Stimulated activated CD8-positive, alpha-beta memory T cell treated with anti-CD3 and anti-CD28 coated beads, Interleukin-7, amount 100 ng/mL, for 4 hours (primary cell): ENCODE results near the gene ZSCAN9.

ENCODE experiments used
- DNase-seq, 2 donors: peaks; one replicate each; pipeline ENCODE4 v3.0.0-alpha.2; 2020; ENCODE audit warnings: low read depth in 2 of 2

ZSCAN9 gene

DNA sequence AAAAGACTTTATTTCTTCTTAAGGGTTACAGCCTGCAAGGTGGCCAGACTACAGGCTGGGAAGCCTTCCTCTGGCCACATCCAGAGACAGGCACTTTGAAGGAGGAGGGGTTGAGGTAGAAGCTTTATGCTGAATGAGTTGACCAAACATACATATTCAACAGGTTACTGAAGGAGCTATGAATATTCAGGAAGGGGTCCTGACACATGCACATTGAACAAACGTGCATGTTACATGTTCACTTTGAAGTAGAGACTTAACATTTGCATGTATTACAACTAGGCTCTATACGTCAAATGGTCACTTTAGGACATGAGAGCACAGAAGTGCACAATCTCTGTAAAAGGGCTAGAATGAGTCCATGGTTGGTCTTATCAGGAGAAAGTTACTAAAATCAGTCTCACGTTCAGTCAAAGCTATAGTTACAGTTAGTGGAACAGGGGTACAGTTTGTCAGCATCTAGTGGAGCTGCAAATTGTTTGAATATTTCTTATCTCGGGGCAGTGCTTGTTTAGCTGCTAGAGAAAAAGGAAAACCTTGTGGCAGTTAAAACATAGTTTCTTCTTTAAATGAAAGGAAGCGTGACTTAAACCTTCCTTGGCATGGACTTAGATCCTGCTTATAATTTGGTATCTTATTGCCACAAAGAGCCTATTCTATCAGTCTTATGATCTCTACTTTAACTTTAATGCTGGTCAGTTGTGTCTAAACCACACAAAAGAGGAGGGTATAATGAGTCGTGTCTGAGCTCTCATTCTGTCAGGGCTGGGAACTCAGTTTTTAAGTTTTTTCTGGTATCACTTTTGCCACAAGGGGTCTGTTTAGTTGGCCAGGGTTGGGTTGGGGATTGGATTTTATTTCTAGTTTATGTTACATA lies 4.6 kb upstream of the ZSCAN9 start:
- no peak for DNase-seq

DNA sequence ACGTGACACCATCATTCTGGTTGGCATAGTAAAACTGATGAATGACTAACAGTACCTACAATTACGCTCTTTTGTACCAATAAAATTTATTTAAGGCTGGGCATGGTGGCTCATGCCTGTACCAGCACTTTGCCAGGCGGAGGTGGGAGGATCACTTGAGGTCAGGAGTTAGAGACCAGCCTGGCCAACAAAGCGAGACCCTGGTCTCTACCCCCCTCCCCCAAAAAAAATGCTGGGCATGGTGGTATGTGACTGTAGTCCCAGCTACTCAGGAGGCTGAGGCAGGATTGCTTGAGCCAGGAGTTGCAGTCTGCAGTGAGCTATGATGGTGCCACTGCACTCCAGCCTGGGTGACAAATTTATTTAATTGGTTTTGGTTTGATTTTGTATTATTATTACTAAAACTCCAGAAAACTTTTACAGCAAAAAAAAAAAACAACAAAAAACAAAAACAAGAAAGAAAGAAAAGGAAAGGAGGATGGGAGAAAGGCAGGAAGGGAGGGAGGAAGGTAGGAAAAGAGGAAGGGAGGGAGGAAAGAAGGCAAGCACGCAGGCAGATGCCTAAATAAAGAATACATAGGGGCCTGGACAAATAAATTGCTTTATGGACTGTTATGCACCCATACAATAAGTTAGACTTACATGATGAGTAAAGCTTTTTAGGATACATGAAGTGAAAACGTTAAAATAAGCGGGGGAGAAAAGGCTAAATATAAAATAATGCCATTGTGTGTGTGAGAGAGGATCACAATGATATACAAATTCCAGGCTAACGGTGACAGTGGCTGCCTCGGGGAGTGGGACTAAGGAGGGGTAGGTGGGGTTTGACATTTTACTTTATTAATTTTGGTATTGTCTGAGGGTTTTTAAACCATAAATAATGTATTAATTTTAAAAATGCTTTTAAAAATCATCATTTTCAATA lies 682 bp upstream of the ZSCAN9 start:
- no peak for DNase-seq

DNA sequence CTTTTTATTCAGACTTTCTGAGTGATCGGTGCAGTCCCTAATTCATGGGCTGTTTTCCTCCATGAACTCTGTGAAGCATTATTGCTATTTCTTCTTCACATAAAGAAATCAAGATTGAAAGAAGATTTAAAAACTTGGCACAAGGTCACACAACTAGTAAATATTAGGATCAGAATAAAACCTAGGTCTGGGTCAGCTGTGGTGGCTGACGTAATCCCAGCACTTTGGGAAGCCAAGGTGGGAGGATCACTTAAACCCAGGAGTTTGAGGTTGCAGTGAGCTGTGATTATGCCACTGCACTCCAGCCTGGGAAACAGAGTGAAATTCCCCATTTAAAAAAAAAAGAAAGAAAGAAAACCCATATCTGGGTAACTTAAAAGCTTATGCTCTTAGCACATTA lies 1.4 kb downstream of the ZSCAN9 start:
- no peak for DNase-seq

DNA sequence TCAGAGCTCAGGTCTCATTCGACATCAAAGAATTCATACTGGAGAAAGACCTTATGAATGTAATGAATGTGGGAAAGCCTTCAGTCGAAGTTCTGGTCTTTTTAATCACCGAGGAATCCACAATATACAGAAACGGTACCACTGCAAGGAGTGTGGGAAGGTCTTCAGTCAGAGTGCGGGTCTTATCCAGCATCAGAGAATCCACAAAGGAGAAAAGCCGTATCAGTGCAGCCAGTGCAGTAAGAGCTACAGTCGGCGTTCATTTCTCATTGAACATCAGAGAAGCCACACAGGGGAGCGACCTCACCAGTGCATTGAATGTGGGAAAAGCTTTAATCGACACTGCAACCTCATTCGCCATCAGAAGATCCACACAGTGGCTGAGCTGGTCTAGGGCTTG lies 7.7 kb downstream of the ZSCAN9 start:
- no peak for DNase-seq

DNA sequence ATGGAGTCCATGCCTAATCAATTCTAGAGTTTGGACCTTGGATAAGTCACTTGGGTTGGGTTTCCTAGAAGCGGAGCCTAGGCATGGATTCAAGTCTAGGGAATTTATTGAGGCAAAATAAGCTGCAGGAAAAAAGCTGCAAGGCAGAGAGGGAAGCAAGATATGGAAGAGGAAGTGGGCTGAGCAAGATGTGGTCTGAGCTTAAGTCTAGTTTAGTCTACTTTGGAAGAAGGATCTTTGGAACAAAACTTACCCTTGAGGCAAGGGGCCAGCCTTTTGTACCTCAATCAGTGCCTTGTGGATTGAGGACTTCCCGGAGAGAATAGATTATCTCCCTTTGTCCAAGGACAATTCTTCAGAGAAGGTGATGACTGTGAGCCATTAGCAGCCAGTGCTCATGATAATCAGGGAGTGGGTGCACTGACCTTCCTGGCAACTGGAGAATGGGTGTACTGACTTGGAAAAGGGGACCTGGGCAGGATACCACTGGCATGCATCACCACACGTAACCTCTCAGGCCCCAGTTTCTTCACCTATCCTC lies 10.9 kb downstream of the ZSCAN9 start:
- DNase-seq = no peak

DNA sequence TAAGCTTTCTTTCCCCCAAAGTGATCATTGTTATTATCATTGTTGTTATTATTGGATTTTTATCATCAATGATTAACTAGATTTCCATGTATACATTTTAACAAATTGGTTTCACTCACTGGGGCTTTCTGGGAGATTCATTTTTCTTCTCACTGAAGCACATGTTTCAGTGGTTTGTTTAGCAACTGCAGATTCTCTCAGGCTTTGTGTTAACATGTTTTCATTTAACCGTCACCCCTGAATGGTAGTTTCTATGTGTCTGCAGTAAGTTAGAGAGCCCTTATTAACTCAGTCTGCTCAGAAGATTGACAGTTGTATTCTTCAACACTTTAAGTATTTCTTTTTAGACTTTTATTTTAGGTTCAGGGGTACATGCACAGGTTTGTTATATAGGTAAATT lies 14.6 kb downstream of the ZSCAN9 start:
- DNase-seq = no peak

DNA sequence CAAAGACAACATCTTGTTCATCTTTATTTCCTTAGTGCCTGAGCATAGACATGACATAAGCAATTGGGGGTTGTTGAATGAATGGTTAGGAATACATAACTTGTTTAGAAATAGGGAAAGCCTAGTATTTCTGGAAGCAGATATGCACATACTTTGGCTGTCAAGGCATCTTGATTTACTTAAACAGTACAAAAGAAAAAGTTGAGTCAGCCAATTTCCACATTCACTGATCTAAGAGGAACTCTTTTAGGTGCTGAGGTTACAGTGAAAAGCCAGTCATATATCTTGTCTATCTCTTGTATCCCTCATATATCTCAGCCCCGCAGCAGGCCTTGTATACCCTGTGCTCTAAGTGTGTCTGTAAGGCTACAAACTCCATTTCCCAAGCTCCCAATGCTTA lies 15.4 kb downstream of the ZSCAN9 start:
- DNase-seq = no peak

DNA sequence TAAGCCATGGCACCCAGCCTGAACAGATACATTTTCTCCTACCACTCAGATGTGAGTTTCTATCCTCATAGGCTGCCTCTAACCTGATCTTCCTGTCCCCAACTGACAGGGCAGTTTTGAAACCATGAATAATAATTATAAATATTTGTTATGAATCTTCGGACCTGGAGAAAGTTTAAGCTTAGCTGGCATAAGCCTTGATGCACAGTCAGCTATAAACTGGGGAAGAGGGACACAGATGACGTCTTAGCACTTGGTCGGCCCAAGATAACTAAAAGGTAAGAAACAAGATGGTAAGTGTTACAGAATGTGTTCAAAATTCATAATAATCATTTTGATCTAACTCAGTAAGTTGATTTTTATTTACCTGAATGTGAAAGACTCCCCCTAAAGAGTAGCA lies 18.9 kb downstream of the ZSCAN9 start:
- no peak for DNase-seq

DNA sequence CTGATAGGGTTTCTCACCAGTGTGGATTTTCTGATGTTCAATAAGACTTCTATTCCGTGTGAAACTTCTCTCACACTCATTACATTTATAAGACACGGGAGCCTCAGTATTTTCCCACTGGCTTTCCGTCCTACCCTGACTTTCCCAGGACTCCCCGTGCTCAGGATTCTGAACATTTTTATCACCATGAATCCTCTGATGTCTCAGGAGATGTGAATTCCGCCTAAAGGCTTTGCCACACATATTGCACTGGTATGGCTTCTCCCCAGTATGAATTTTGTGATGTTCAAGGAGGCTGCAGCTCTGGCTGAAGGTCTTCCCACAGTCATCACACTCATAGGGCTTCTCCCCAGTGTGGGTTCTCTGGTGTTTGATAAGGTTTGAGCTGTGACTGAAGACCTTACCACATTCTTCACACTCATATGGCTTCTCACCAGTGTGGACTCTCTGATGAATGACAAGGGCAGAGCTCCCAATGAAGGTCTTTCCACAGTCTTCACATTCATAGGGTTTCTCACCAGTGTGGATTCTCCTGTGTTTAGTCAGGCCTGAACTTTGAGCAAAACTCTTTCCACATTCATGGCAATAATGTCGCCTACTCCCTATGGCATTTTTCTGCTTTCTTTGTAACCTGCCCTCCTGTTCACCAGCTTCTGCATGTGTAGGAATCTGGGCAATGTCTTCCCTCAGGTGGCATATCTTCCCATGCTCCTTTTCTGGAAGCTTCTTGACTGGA lies 20.3 kb downstream of the ZSCAN9 start:
- DNase-seq = no peak

DNA sequence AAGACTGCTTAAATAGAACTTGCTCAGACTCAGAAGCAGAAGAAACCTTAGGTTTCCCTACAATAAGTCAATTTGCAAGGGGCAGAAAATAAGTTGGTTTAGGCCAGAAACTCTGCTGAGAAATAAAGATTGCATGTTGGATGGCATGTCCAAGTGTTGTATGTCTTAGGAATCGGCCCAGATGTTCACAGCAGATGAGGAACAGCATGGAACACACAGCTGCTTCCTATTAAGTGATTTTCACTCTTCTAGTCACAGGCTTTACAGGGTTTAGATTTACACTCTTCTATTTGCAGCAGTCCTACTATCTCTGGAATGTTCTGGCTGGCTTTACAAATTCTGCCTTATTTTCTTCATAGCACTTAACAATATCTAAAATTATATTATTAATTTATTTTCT lies 23.8 kb downstream of the ZSCAN9 start:
- DNase-seq = no peak

DNA sequence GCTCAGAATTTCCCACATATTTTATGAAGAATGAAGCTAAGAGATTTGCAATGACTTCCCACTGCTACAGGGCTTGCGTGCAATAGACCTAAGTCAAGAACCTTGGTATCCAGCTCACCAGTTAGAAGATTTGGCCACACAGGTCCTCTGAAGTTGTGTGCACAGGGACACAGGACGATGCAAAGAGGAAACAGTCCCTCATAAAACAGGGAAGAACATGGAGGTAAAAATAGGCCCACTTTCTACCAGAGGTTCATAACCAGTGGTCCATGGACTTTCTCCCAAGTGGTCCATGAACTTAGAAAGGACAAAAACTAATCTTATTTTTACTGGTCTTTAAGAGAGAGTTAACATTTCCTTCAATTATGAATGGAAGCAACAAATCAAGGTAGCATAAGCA lies 25.7 kb downstream of the ZSCAN9 start:
- no peak for DNase-seq

DNA sequence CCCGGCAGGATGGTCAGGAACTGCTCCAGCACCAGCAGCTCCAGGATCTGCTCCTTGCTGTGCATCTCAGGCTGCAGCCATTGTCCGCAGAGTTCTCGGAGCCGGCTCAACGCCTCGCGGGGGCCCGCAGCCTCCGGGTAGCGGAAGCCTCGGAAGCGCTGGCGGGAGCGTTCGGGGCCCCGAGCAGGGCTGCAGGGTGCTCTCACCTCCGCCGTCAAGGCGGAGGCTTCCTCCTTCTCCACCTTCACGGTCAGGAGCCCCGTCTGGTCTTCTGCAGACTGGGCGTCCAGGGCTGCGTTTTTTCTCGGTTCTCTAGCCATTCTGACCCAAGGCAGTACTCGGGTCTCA lies 26.6 kb downstream of the ZSCAN9 start:
- peak in 1 of 2 donors; percentile 7 for DNase-seq

DNA sequence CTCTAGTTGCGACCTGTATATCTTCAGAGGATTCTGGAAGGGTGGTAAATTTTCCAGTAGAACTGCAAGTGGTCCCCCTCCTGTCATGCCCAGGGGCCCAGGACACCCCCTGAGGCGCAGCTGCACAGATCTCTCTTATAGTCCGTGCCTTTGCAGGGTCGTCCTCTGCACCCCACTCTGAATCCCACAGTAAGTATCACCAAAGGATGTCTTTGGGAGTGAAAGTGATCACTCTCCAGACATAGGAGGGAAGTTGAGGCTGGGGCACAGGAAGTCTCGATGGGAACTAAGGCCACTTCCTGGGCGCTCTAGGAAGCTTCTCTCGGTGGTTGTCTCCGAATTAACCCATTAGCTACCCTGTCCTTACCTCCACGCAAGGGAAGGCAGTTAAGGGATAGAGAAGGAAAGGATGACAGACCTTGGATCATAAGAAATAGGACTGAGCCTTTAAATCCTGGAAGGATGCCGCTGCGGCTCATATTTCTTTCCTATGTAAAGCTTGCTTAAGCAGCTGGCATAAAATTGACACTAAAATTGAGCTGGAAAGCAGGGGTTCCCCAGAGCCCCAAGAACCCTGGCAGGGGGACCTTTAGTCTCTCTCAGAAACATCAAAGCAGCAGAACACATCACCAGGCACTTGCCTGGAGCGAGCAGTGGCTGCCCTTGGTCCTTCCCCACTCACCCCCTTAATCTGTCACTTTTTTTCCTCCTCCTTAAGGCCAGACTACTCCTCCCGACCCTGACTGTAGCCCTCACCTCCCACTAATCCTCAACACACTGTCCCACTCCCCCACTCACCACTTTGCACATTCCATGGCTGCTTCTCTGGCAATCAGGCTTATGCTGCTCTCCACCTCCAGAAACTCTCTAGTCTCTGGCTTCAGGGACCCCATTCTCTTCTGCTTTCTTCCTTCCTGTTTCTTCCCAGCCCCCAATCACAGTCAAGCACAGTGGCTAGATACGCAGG lies 27.2 kb downstream of the ZSCAN9 start, which contains the start of gene ZKSCAN4:
TSS of gene ZKSCAN4 (minus strand) at position 261 of the 967 bp plus-strand sequence. CDS start 289 bp downstream, outside the sequence.
- peak; percentile 65 to 69 for DNase-seq

DNA sequence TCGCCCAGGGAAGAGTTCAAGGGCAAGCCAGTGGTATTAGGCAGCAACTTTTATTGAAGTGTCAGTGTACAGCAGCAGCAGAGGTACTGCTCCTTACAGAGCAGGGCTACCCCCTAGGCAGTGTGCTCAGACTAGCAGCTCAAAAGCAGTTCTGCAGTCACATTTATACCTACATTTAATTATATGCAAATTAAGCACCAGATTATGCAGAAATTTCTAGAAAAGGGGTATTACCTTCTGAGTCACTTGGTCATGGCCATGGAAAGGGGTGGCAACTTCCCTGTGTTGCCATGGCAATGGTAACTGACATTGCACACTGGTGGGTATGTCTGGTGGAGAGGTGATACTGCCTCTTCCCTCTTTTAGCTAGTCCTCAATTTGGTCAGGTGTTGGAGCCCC lies 29.0 kb downstream of the ZSCAN9 start:
- no peak for DNase-seq

DNA sequence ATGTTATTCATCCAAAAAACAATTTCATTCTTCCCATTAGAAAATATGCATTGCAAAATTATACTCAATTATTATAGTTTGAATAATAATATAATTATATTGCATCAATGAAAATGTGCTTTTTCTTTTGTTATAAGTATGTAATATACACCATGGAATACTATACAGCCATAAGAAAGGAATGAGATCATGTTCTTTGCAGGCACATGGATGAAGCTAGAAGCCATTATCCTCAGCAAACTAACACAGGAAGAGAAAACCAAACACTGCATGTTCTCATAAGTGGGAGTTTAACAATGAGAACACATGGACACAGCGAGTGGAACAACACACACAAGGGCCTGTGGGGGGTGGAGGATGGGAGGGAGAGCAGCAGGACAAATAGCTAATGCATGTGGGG lies 32.0 kb downstream of the ZSCAN9 start:
- no peak for DNase-seq

DNA sequence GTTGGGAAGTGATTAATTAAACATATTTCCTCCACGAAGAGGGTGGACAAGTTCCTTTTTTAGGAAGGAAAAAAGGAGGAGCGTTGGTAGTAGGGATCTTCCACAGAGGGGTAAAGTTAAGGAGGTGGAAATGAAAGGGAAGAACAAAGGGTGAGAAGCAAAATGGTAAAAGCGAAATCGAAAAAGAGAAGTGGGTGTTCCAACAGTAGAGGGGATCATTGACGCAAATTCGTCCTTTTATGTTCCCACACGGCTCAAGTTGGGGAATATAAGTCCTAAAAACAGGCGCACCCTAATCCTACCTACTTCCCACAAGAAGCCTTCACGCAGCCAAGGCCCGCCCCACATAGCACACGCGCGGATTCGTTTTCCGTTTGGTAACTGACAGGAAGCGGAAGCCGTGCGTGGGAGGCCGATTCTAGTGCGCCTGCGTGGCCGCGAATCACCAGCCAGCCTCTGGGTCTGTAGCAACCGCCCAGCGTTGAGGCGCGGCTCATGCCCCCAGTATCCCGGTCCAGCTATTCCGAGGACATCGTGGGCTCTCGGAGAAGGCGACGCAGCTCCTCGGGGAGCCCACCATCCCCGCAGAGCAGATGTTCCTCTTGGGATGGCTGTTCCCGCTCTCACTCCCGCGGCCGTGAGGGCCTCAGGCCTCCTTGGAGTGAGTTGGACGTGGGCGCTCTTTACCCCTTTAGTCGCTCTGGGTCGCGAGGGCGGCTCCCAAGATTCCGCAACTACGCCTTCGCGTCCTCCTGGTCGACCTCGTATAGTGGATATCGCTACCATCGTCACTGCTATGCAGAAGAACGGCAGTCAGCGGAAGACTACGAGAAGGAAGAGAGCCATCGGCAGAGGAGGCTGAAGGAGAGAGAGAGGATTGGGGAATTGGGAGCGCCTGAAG lies 34.1 kb downstream of the ZSCAN9 start, which contains the start of gene NKAPL:
TSS of gene NKAPL (plus strand) at position 421 of the 901 bp plus-strand sequence. CDS start at position 496, 75 bp downstream.
- DNase-seq = peak; percentile 51 to 69

DNA sequence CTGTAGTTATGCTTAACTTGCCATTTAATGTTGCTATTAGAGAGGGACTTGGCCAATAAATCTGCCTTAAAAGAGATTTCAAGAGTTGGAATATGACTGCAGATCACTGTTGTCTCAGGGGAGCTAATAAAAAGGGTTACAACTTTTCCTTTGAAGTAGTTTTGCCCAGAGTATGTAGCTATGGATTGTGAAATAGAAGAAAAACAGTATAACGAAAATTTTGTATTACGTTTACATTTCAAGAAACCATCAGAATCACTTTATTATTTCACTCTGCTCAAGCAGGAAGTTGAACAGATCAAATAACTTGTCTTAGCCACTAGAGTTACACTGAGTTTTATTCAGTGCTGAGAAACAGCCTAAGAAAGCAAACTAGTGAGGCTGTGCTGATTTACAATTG lies 38.8 kb downstream of the ZSCAN9 start:
- DNase-seq = no peak

DNA sequence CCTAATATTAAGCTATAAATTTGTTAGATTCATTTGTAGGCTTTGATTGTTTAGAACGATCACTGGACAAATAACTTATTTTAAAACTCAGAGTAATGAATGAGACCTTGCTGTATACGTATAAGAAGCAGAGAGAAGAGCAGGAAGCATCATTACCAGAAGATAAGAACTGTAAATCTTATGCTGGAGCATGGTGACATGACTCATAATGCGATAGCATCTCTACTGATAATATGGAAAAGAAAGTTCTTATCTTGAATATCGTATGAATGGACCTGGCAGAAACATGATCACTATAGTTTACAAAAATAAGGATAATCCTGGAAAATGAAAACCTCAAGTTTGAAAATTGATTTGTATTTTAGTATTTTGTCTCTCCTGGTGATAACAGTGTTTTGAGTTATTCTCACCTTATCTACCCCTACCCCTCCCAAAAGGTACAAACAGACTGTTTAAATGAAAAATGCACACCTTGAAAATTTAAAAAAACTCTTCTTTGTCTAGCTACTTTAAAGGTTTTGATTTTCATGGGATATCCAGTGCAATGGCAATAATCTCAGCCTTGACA lies 39.8 kb downstream of the ZSCAN9 start:
- no peak for DNase-seq

DNA sequence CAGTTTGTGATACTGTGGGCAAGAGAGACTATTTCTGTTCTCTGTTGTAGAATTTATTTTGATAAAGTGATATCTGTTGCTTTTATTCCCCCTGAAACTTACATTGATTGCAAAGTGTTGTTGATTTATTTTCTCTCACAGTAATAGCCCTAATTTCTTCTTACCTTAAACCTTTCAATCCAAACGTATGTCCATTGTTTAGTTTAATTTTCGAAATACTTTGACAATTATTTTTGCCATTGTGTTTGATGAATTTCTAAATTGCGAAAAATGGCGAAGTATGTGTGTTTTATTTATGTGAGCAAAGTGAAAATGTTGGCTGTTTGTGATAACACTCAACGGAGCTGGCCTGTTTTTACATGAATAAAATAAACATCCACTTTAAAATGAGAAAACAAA lies 41.5 kb downstream of the ZSCAN9 start:
- DNase-seq = no peak
